Measurements from ENCODE around the gene NID1.

Gene NID1

DNA sequence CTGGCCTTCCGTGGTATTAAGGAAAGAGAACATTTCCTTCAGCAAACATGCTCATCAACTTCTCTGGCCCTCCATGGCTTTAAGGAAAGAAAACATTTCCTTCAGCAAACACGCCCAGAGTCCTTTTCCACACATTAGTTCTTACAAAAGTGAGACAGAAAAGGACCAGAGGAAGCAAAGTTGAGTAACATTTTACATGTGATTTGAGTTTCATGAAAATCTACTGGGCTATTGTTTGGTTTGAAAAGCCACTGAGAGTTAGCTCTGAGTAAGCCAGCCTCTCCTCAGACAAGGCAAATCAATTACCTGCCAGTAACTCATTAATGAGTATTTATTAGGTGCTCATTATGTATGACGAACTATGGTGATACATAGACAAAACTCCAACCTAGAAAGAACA lies 78.0 kb downstream of the NID1 start:
- H3K4me3 ChIP-seq (ENCODE audit: low read depth, low read length): no peak overlapping the region
- DNase-seq (ENCODE audit: low read depth): no peak
- TF ChIP-seq, protein P1, sequence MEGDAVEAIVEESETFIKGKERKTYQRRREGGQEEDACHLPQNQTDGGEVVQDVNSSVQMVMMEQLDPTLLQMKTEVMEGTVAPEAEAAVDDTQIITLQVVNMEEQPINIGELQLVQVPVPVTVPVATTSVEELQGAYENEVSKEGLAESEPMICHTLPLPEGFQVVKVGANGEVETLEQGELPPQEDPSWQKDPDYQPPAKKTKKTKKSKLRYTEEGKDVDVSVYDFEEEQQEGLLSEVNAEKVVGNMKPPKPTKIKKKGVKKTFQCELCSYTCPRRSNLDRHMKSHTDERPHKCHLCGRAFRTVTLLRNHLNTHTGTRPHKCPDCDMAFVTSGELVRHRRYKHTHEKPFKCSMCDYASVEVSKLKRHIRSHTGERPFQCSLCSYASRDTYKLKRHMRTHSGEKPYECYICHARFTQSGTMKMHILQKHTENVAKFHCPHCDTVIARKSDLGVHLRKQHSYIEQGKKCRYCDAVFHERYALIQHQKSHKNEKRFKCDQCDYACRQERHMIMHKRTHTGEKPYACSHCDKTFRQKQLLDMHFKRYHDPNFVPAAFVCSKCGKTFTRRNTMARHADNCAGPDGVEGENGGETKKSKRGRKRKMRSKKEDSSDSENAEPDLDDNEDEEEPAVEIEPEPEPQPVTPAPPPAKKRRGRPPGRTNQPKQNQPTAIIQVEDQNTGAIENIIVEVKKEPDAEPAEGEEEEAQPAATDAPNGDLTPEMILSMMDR (IDR thresholded peaks at IDR 0.05; ENCODE audit: control insufficient read depth, extremely low read depth, insufficient read depth): no peak

DNA sequence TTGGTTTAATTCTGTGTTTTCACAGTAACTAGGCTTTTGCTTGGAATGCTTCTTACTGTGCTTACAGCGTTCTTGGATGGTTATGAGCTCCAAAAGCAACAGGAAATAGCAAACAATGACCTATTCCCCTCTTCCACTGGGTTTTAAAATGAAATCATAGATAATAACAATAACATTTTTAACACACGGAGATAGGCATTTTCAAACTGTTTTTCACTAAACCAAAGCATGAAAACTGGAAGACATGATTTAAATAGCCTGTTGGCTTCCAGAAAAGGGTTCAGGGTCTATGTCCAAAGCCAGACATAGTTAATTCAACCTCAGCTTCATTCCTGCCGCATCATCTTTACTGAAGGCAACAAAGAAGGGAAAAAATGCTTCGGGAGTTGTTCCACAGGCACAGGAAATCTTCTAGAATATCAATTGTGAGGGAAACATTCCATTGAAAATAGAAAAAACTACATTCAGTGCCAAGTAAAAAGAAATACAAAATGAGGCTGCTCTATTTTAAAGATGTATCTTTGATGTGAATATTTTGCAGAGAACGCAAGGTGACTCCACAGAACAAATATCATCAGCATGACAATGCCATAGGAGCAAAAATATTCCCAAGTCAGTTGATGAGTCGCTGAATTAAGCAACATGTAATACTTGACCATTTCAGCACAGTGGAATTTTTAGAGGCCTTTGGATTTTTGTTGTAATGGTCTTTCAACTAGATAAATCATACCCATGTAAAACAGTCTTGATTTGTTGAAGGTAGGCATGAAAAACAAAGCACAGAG lies 80.7 kb downstream of the NID1 start:
- H3K4me3 ChIP-seq (ENCODE audit: low read depth, low read length): no peak overlapping the region
- TF ChIP-seq, protein P1 (IDR thresholded peaks at IDR 0.05; ENCODE audit: control insufficient read depth, extremely low read depth, insufficient read depth): no peak
- DNase-seq (ENCODE audit: low read depth): no peak

DNA sequence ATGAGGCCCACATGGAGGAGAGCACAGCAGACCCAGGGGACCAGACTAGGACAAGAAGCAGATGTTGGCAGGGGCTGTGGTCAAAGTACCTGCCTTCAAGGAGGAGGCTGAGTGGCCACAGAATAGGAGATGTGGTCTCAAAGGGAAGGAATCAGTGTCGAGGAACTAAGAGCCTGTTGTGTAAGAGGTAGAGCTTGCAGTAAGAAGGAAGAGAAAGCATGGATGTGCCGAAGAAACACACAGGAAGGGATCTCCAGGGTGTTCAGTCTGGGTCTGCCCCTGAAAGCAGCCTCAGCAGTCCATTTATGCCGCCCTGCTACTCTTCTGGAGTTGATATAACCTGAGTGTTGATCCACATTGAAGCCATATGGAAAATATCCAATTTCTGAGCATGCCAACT lies 83.9 kb downstream of the NID1 start:
- H3K4me3 ChIP-seq (ENCODE audit: low read depth, low read length): no peak overlapping the region
- TF ChIP-seq, protein P1 (IDR thresholded peaks at IDR 0.05; ENCODE audit: control insufficient read depth, extremely low read depth, insufficient read depth): no peak

DNA sequence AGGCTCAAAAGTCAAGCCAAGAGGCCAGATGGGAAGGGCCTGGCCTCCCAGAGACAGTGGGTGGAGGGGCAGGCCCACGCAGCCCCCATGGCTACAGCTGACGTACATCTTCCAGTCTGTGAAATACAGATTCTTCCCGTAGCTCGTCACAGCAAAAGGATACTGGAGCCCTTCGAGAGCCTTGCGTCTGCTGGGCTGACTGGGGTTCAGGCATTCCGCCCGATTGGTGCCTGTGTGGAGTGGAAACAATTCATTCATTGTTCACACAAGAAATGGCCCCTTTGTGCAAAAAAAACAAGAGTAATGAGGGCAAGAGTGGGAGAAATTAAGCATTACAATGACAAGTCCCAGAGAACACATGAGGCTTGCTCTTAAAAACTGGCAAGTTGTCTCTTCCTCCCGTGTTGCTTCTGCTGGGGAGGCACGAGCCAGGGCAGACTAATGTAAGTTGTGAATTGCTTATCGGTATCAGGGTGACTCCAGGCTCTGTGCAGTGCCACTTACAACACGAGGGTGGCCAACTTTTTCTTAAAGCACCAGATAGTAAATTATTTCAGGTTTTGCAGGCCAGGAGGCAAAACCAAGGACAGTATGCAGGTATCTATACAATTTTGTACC lies 85.1 kb downstream of the NID1 start:
- H3K4me3 ChIP-seq (ENCODE audit: low read depth, low read length): no peak overlapping the region
- TF ChIP-seq, protein P1 (IDR thresholded peaks at IDR 0.05; ENCODE audit: control insufficient read depth, extremely low read depth, insufficient read depth): no peak
- DNase-seq (ENCODE audit: low read depth): no peak

More for the DNA sequence above, 83.9 kb downstream of the NID1 start:
- no peak for DNase-seq (ENCODE audit: low read depth)

DNA sequence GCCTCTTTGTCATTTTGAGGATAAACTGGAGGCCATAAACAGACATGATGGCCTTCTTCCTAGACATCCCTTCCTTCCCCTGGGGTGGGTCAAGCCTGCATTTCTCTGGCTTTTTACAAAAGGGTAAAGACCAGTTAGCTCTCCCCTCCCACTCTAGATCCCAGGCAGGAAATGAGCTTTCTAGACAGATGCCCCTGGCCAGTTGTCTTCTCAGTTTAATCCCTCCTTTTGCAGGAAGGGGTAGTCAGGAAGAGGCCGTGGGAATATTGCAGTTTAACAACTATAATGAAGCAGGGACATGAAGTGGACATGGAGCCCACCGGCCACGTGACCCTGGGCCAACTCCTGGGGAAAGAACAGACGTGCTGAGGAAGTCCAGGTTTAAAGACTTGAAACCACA lies 85.7 kb downstream of the NID1 start:
- TF ChIP-seq, protein P1 (IDR thresholded peaks at IDR 0.05; ENCODE audit: control insufficient read depth, extremely low read depth, insufficient read depth): no peak
- H3K4me3 ChIP-seq (ENCODE audit: low read depth, low read length): no peak overlapping the region
- no peak for DNase-seq (ENCODE audit: low read depth)

DNA sequence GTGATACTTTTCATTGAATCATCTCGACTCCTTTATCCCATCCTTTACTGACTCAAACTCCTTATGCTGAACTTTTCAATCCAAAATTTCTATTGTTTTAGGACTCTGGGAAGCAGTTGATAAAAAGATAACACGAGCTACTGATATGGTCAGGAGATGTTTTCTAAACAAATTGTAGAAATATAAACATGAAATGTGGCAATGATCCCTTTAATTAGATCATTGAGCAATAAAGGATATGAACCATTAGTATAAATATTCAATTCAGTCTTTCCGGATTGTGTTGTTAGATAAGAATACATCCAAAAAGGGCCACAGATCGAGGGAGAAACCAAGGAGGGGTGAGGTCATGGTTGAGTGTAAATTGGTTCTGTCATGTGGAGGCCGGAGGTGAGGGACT lies 88.4 kb downstream of the NID1 start:
- no peak for DNase-seq (ENCODE audit: low read depth)
- H3K4me3 ChIP-seq (ENCODE audit: low read depth, low read length): no peak overlapping the region
- TF ChIP-seq, protein P1 (IDR thresholded peaks at IDR 0.05; ENCODE audit: control insufficient read depth, extremely low read depth, insufficient read depth): no peak

Measured in LNCaP clone FGC (cell line).